MCF 10A (cell line): ENCODE results near the gene VAMP8. TPM values are rescaled to one million over a fixed set of nuclear protein-coding genes. Genes with fewer than 3 reads are reported as not detected.
A peak's percentile ranks its signal among the peaks of the same experiment; 100 is the strongest.

Experiments used
- BruUV-seq: library from RNA; stranded (reverse); fragments of 400-500 nt; replicated peaks from 2 replicates; lab custom pipeline; 2021; lab: Mats Ljungman, UMichigan
- CTCF ChIA-PET: fragments of 300-600 bp; sonication (Branson Sonifier 250); formaldehyde crosslinking; extraction: SDS; loops from one replicate; lab custom pipeline; 2021; ENCODE audit warnings: antibody characterized with exemption, inconsistent platforms; lab: Yijun Ruan, JAX
- POLR2A ChIA-PET: fragments of 300-600, 350-650 bp; sonication (Branson Sonifier 250); formaldehyde crosslinking; extraction: SDS; loops from one replicate; lab custom pipeline; 2020; ENCODE audit warnings: antibody characterized with exemption, inconsistent platforms; lab: Yijun Ruan, JAX
- DNase-seq: peaks from one replicate; pipeline ENCODE4 v3.0.0-alpha.2; 2018; ENCODE audit not compliant: unreplicated experiment
- H3K27ac Mint-ChIP-seq: one replicate; pipeline ENCODE4 v1.8.0; 2022; ENCODE audit warnings: mild to moderate bottlenecking, low read depth, mixed read lengths; ENCODE audit not compliant: unreplicated experiment
- H3K27me3 Mint-ChIP-seq: one replicate; pipeline ENCODE4 v1.8.0; 2022; ENCODE audit warnings: mixed read lengths; ENCODE audit not compliant: insufficient read depth, unreplicated experiment
- H3K36me3 Mint-ChIP-seq: one replicate; pipeline ENCODE4 v1.8.0; 2022; ENCODE audit warnings: mild to moderate bottlenecking, moderate library complexity, mixed read lengths; ENCODE audit not compliant: insufficient read depth, unreplicated experiment
- H3K4me1 Mint-ChIP-seq: one replicate; pipeline ENCODE4 v1.8.0; 2022; ENCODE audit warnings: mixed read lengths; ENCODE audit not compliant: insufficient read depth, unreplicated experiment
- H3K4me3 Mint-ChIP-seq: one replicate; pipeline ENCODE4 v1.8.0; 2022; ENCODE audit warnings: mild to moderate bottlenecking, moderate library complexity, mixed read lengths; ENCODE audit not compliant: unreplicated experiment
- H3K9me3 Mint-ChIP-seq: one replicate; pipeline ENCODE4 v1.8.0; 2022; ENCODE audit warnings: mixed read lengths; ENCODE audit not compliant: unreplicated experiment
- intact Hi-C: fragments of 100-400 bp; cut with micrococcal nuclease; formaldehyde crosslinking; loops from 2 replicates; pipeline ENCODE4 v1.14.1; 2022
- total RNA-seq: library from RNA; stranded (reverse); gene quantifications from 2 replicates; pipeline ENCODE4 v1.2.3, GENCODE V29; 2022
- TF ChIP-seq, protein P1 (sequence below): fragments of 200-600 bp; IDR thresholded peaks from one replicate; pipeline ENCODE4 v1.8.0; 2022; ENCODE audit warnings: antibody characterized with exemption, mild to moderate bottlenecking; ENCODE audit not compliant: unreplicated experiment

VAMP8 gene
- total RNA-seq, 1 experiment from 2014 or later = 56.0 TPM

DNA sequence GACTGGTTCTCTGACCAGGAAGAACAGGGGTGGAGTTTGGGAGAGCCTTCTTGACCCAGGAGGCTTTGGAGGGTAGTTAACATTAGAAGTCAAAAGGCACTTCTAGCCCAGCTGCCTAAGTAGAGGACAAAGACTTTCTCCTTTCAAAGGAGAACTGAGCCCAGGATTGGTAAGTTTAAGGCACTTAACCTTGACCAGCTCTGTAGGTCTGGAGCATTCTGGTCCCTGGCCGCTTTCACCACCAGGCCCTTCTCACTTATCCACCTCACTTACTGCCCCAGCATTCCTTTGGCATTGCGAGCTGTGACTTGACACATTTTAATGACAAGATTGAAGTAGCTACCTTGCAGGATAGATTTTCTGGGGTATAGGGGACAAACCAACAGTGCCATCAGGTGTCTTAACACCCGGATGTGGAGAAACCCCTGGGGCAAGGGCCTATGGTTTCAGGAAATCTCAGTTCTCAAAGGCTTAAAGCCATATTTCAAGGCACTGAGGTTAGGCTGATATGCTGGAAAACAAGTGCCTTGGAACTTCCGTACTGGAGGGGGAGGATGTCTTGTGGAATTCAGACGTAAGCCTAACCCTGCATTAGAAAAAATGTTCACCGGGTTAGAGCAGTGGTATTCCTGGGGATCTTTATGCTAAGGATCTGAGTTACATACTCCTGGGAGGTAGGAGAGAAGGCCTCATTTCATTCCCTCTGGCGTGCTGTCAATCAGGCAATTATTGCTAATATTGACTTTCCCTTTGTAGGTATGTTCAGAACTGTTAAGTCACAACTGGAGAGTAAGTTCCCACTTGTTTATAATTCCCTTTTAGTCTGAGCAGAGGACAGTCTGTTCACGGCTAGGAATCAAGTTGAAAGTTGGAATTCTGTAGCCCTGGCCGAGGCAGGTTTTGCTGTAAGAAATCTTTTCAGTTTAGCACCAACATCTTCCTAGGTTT is 30.2 kb downstream of the VAMP8 start:
- CTCF ChIA-PET = interaction anchor here (0.6 to 1.2 kb wide), 2 partner anchors 30 to 119 kb away, joined by 3 to 6 read pairs; no protein-coding TSS in a partner anchor
- TF ChIP-seq, protein P1, sequence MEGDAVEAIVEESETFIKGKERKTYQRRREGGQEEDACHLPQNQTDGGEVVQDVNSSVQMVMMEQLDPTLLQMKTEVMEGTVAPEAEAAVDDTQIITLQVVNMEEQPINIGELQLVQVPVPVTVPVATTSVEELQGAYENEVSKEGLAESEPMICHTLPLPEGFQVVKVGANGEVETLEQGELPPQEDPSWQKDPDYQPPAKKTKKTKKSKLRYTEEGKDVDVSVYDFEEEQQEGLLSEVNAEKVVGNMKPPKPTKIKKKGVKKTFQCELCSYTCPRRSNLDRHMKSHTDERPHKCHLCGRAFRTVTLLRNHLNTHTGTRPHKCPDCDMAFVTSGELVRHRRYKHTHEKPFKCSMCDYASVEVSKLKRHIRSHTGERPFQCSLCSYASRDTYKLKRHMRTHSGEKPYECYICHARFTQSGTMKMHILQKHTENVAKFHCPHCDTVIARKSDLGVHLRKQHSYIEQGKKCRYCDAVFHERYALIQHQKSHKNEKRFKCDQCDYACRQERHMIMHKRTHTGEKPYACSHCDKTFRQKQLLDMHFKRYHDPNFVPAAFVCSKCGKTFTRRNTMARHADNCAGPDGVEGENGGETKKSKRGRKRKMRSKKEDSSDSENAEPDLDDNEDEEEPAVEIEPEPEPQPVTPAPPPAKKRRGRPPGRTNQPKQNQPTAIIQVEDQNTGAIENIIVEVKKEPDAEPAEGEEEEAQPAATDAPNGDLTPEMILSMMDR = no peak
- no TSS peak for BruUV-seq
- peaks cover 16% of the 10 kb centered on the region for H3K4me1 Mint-ChIP-seq
- no peaks in the 10 kb centered on the region for H3K27me3 Mint-ChIP-seq
- intact Hi-C loops = no loop called here
- H3K4me3 Mint-ChIP-seq = no peak overlapping the region
- peaks cover 51% of the 10 kb centered on the region for H3K36me3 Mint-ChIP-seq
- no peak overlapping the region for H3K27ac Mint-ChIP-seq
- no peaks in the 10 kb centered on the region for H3K9me3 Mint-ChIP-seq
- POLR2A ChIA-PET = interaction anchor here (1.2 to 6.1 kb wide), 3 partner anchors 11 to 69 kb away, joined by 3 to 61 read pairs (median 8); partner anchors contain the start of genes MAT2A and RNF181
- no peak for DNase-seq

DNA sequence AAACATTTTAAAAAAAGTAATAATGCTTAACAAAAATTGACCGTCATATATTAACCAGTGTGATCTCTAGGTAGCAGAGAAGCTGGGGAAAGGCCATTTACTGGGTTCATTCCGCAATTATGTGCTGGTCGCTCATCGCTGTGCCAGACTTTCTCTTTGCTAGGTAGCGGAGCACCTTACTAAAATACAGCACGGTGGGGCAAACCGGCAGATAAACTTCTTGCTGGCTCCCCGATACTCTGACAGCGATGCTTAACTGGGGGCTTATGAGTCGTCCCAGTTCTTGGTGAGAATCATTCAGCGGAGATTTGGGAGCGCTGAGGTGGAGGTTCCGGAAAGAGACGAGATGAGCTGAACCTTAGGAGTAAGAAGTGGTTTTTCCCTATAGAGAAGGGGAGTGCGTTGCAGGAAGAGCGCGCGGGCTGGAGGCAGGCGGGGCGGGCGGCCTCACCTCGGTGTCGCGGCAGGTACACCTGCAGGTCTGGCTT is 33.9 kb downstream of the VAMP8 start:
- no peaks in the 10 kb centered on the region for H3K9me3 Mint-ChIP-seq
- intact Hi-C loops = no loop called here
- H3K27ac Mint-ChIP-seq = peak overlapping the region; percentile 68
- peaks cover 51% of the 10 kb centered on the region for H3K36me3 Mint-ChIP-seq
- TSS peak; percentile 35 for BruUV-seq
- TF ChIP-seq, protein P1 = no peak
- CTCF ChIA-PET = interaction anchor here (1.9 kb wide), 1 partner anchor 26 kb away, joined by 4 read pairs; no protein-coding TSS in a partner anchor
- no peaks in the 10 kb centered on the region for H3K27me3 Mint-ChIP-seq
- no peak for DNase-seq
- POLR2A ChIA-PET = interaction anchor here (0.6 to 4.4 kb wide), 18 partner anchors 9 to 584 kb away, joined by 3 to 34 read pairs (median 4); partner anchors contain the start of genes ELMOD3, IMMT, MAT2A and POLR1A
- H3K4me3 Mint-ChIP-seq = peak overlapping the region; percentile 83
- H3K4me1 Mint-ChIP-seq = peaks cover 4% of the 10 kb centered on the region

DNA sequence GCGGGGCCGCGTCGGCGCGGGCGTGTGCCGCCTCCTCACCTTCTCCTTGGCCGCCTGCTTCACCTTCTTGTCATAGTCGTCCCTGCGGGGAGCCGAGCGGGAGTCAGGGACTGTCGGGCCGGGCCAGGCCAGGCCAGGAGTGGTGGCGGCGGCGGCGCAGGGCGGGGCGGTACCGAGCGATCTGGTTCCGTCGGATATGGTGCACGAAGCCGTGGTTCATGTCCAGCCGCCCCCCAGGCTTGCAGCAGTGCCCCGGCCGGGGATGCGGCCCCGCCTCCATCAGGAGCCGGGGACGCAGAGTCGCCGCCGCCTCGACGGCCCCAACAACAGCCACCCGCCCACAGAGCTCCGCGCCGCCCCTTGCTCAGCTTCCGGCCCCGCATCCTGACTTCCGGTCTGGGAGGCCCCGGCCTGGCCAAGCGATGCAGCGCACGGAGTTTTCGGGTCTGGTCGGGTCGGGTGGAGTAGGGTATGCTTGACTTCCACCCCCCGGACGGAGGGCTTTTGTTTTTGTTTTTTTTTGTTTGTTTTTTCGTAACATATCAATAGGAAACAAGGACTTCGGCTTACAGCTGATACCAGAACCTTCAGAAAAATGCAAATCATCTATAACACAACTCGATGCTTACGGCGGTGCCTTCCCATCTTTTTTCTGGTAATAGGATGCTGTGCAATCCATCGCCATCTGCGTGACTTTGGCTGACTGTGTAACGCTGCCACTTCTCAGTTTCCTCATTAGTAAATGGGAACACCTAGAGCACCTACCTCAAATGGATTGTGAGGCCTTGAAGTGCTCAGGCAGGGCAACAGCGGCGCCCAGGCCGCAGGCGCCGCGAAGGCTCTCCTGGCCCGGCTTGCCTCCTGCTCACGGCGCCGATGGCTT is 34.6 kb downstream of the VAMP8 start, which contains the start of gene C2orf68:
Gene C2orf68 (minus strand): TSS at position 362 of the 883 bp plus-strand sequence. CDS start 82 bp downstream, at position 280.
- intact Hi-C loops = no loop called here
- Mint-ChIP-seq H3K27me3 (no peaks in the 10 kb centered on the region), H3K4me3 (peak within 1 kb of the TSS; percentile 83), H3K27ac (peak within 1 kb of the TSS; percentile 68), H3K36me3 (peaks cover 49% of the 10 kb centered on the region), H3K9me3 (no peaks in the 10 kb centered on the region), H3K4me1 (peaks cover 4% of the 10 kb centered on the region)
- POLR2A ChIA-PET = interaction anchor here (0.6 to 4.4 kb wide), 19 partner anchors 9 to 583 kb away, joined by 3 to 34 read pairs (median 4); partner anchors contain the start of genes ELMOD3, IMMT, MAT2A and POLR1A
- TF ChIP-seq, protein P1 = no peak
- CTCF ChIA-PET = interaction anchor here (1.9 kb wide), 1 partner anchor 26 kb away, joined by 4 read pairs; no protein-coding TSS in a partner anchor
- peak; percentile 83 for DNase-seq
- BruUV-seq = TSS peak; percentile 76
